Fibroblast of lung (primary cell): ENCODE measurements around the gene NELFB. TPM values are rescaled to one million over a fixed set of nuclear protein-coding genes. Genes with fewer than 3 reads are reported as not detected.
A peak's percentile ranks its signal among the peaks of the same experiment; 100 is the strongest.

Source experiments
- DNase-seq, 2 donors: peaks; one replicate each; pipeline versions ENCODE4 v3.0.0 to v3.0.0-alpha.2; 2010; ENCODE audit warnings: low read depth in 2 of 2
- H2AFZ ChIP-seq: 2 replicates; pipeline ENCODE4 v1.5.1; 2012; ENCODE audit warnings: low read length, control low read depth, inconsistent platforms
- H3K27ac ChIP-seq: 2 replicates; pipeline ENCODE4 v1.5.1; 2011; ENCODE audit warnings: low read length, control low read depth; ENCODE audit not compliant: insufficient read depth
- H3K27me3 ChIP-seq: 2 replicates; pipeline ENCODE4 v1.5.1; 2011; ENCODE audit warnings: mild to moderate bottlenecking, low read length; ENCODE audit not compliant: control insufficient read depth, insufficient read depth
- H3K36me3 ChIP-seq: 2 replicates; pipeline ENCODE4 v1.5.1; 2011; ENCODE audit warnings: low read length; ENCODE audit not compliant: control insufficient read depth, insufficient read depth
- H3K4me1 ChIP-seq: 2 replicates; pipeline ENCODE4 v1.5.1; 2011; ENCODE audit warnings: low read length; ENCODE audit not compliant: control insufficient read depth, insufficient read depth; ENCODE audit errors: extremely low read depth
- H3K4me2 ChIP-seq: 2 replicates; pipeline ENCODE4 v1.5.1; 2011; ENCODE audit warnings: low read length, control low read depth; ENCODE audit not compliant: insufficient read depth; ENCODE audit errors: extremely low read depth
- H3K4me3 ChIP-seq, 4 experiments: fragments of 200-600 bp in 1 of 4; sonication (generic) in 1 of 4; replicated peaks in 1 of 4; 2 replicates each; pipeline ENCODE4 v1.5.1; 2011 to 2016; ENCODE audit warnings: low read length in 4 of 4, low read depth in 3 of 4, mild to moderate bottlenecking in 3 of 4, control low read depth in 2 of 4, inconsistent platforms in 1 of 4, mixed read lengths in 1 of 4; ENCODE audit not compliant: insufficient read depth in 1 of 4; ENCODE audit errors: control extremely low read depth in 1 of 4
- H3K79me2 ChIP-seq: 2 replicates; pipeline ENCODE4 v1.5.1; 2012; ENCODE audit warnings: mild to moderate bottlenecking, low read length, inconsistent platforms; ENCODE audit not compliant: control insufficient read depth, insufficient read depth
- H3K9ac ChIP-seq: 2 replicates; pipeline ENCODE4 v1.5.1; 2011; ENCODE audit warnings: mild to moderate bottlenecking, low read length, control low read depth; ENCODE audit not compliant: insufficient read depth
- H3K9me3 ChIP-seq: 2 replicates; pipeline ENCODE4 v1.5.1; 2012; ENCODE audit warnings: low read depth, low read length; ENCODE audit not compliant: control insufficient read depth, insufficient read depth
- H4K20me1 ChIP-seq: 2 replicates; pipeline ENCODE4 v1.5.1; 2011; ENCODE audit warnings: low read length; ENCODE audit not compliant: control insufficient read depth, insufficient read depth; ENCODE audit errors: extremely low read depth
- EZH2 ChIP-seq: IDR thresholded peaks from 2 replicates; pipeline ENCODE4 v1.5.1; 2012; ENCODE audit warnings: low read length, control low read depth, mild to moderate bottlenecking; ENCODE audit errors: missing control alignments
- polyA plus RNA-seq, 2 donors: library from polyadenylated mRNA; depleted of rRNA in 1 of 2; stranded (reverse) in 1 of 2; unstranded in 1 of 2; fragments of >200 nt; gene quantifications; 2 replicates each; pipeline ENCODE4 v1.2.1, GENCODE V29; 2011 to 2012; ENCODE audit warnings: missing spikeins in 1 of 2
- total RNA-seq: library from RNA; depleted of rRNA; stranded (reverse); fragments of >200 nt; gene quantifications from 2 replicates; pipeline ENCODE4 v1.2.1, GENCODE V29; 2014
- TF ChIP-seq, protein P1 (sequence below), 2 donors: IDR thresholded peaks in 1 of 2; conservative IDR thresholded peaks in 1 of 2; 1 replicate in 1 of 2; 2 replicates in 1 of 2; pipeline ENCODE4 v1.5.1; 2011 to 2012; ENCODE audit warnings: low read length in 2 of 2, control low read depth in 1 of 2, inconsistent platforms in 1 of 2, low read depth in 1 of 2, mild to moderate bottlenecking in 1 of 2

NELFB gene
- total and polyA plus RNA-seq, 2 donors (not counting 1 experiment from before 2014, with no cell fraction given), result 23.5 to 50.0 TPM

DNA sequence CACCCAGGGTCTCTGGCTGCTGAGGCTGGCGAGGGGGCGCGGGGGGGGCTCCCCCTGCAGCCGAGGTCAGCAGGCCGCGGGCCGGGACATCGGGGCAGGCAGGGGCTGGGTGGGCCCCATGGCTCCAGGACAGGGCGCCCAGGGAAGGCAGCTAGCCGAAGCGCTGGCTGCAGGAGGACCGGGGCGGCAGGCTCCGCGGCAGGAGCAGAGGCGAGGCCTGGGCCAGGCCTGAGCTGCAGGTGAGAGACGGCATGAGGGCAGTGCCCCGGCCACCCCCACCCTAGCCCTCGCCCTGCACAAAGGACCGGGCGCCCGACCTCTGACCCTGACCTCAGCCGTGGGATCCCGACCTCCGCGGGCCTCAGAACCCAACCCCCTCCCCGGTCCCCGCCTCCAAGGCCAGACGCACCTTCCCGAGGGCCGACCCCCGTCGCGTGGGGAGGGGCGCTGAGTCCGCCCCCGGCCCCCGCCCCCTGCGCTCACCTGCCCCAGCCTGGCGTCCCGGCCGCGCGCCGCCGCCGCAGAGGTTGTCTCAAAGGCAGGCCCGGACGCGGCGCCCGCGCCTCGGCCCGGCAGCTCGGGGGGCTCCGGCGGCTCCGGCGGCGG lies 33.5 kb upstream of the NELFB start:
- H3K27ac ChIP-seq, result no peak overlapping the region
- no peak overlapping the region for H3K4me2 ChIP-seq
- DNase-seq, result no peak
- H3K36me3 ChIP-seq, result peaks cover 5% of the 10 kb centered on the region
- no peaks in the 10 kb centered on the region for H4K20me1 ChIP-seq
- H3K9ac ChIP-seq, result no peak overlapping the region
- H3K4me1 ChIP-seq, result peaks cover 8% of the 10 kb centered on the region
- H3K27me3 ChIP-seq, result no peaks in the 10 kb centered on the region
- no peak overlapping the region for H2AFZ ChIP-seq
- TF ChIP-seq EZH2, result no peak
- TF ChIP-seq, protein P1, sequence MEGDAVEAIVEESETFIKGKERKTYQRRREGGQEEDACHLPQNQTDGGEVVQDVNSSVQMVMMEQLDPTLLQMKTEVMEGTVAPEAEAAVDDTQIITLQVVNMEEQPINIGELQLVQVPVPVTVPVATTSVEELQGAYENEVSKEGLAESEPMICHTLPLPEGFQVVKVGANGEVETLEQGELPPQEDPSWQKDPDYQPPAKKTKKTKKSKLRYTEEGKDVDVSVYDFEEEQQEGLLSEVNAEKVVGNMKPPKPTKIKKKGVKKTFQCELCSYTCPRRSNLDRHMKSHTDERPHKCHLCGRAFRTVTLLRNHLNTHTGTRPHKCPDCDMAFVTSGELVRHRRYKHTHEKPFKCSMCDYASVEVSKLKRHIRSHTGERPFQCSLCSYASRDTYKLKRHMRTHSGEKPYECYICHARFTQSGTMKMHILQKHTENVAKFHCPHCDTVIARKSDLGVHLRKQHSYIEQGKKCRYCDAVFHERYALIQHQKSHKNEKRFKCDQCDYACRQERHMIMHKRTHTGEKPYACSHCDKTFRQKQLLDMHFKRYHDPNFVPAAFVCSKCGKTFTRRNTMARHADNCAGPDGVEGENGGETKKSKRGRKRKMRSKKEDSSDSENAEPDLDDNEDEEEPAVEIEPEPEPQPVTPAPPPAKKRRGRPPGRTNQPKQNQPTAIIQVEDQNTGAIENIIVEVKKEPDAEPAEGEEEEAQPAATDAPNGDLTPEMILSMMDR (conservative IDR thresholded peaks at IDR 0.05 in 1 of 2, IDR thresholded peaks at IDR 0.05 in 1 of 2; ENCODE audit: low read depth in 1 of 2, low read length in 2 of 2), result no peak
- peak overlapping the region in 1 of 4 experiments; percentile 33 for H3K4me3 ChIP-seq
- H3K79me2 ChIP-seq, result no peaks in the 10 kb centered on the region
- H3K9me3 ChIP-seq, result no peaks in the 10 kb centered on the region

DNA sequence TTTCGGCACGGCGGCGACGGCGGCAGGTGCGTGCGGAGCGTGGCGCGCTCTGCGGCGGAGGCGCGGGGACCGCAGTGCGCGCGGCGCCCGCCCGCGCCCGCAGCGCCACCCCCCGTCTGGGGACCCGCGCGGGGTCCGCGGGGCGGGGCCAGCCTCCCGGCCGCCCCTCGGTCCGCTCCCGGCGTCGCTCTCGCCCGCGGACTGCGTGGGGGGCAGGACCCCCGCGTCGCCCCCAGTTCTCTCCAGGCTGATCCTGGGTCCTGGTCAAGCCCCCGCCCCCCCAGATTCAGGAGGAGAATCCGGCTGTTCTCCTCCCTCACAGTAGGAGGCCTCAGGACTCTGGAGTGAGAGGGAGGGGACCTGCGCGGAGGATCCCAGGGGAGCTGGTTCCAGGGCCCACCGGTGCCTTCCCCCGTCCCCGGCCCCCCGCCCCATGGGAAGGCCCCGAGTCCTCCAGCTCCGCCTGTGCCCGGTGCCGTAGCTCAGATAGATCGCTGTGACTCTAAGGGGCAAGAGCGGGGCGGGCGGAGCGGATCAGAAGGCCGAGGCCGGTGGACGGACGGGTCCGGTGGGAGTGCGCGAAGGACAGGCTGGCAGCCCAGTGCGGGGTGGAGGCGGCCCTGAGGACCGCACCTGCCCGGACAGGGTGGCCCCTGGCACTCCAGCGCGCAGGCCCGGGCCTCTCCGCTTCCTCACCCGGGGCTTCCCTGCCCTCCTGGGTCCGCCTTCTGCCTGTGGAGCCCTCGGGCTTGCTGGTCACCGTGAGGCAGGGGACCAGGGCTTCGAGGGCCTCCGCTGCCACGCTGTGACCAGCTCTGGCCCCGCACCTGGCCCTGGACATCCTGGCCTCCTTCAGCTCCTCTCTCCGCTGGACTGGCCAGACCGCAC lies 32.7 kb upstream of the NELFB start, which contains the start of gene RNF208:
Gene RNF208 (minus strand): TSS at position 51 of the 888 bp plus-strand sequence. CDS start 1,028 bp downstream, outside the sequence.
- no peaks in the 10 kb centered on the region for H3K9me3 ChIP-seq
- H3K36me3 ChIP-seq, result peaks cover 3% of the 10 kb centered on the region
- TF ChIP-seq, protein P1 (conservative IDR thresholded peaks at IDR 0.05 in 1 of 2, IDR thresholded peaks at IDR 0.05 in 1 of 2; ENCODE audit: low read depth in 1 of 2, low read length in 2 of 2), result no peak
- no peak for TF ChIP-seq EZH2
- H3K9ac ChIP-seq, result peak within 1 kb of the TSS; percentile 2
- no peaks in the 10 kb centered on the region for H3K27me3 ChIP-seq
- H3K4me1 ChIP-seq, result peaks cover 8% of the 10 kb centered on the region
- no peaks in the 10 kb centered on the region for H4K20me1 ChIP-seq
- peak within 1 kb of the TSS; percentile 11 for H2AFZ ChIP-seq
- H3K79me2 ChIP-seq, result no peaks in the 10 kb centered on the region
- no peak within 1 kb of the TSS for H3K27ac ChIP-seq
- peak within 1 kb of the TSS; percentile 82 for H3K4me2 ChIP-seq
- peak within 1 kb of the TSS; percentile 39 to 81 (median 44) for H3K4me3 ChIP-seq
- no peak for DNase-seq
